H9 (cell line): ENCODE data around the gene CHMP2A. TPM values are rescaled to one million over a fixed set of nuclear protein-coding genes. Genes with fewer than 3 reads are reported as not detected.

ENCODE experiments used
- DNase-seq: peaks from one replicate; pipeline ENCODE4 v3.0.0-alpha.2; 2017
- H2AFZ ChIP-seq: one replicate; pipeline ENCODE4 v1.6.1; 2013; ENCODE audit warnings: mild to moderate bottlenecking, low read length, control low read depth, moderate library complexity
- H2AK5ac ChIP-seq: 2 replicates; pipeline ENCODE4 v1.6.1; 2013; ENCODE audit warnings: low read length, control low read depth, mixed read lengths; ENCODE audit not compliant: insufficient read length
- H2BK120ac ChIP-seq: one replicate; pipeline ENCODE4 v1.6.1; 2013; ENCODE audit warnings: low read depth, mild to moderate bottlenecking, low read length, control low read depth, inconsistent platforms; ENCODE audit not compliant: poor library complexity, severe bottlenecking
- H2BK12ac ChIP-seq: 2 replicates; pipeline ENCODE4 v1.6.1; 2013; ENCODE audit warnings: low read length, control low read depth, mixed read lengths, low read depth; ENCODE audit not compliant: insufficient read length
- H2BK15ac ChIP-seq: 2 replicates; pipeline ENCODE4 v1.6.1; 2013; ENCODE audit warnings: low read depth, low read length, control low read depth
- H2BK20ac ChIP-seq: one replicate; pipeline ENCODE4 v1.6.1; 2013; ENCODE audit warnings: low read depth, mild to moderate bottlenecking, low read length, control low read depth, inconsistent platforms; ENCODE audit not compliant: poor library complexity, severe bottlenecking
- H2BK5ac ChIP-seq: 2 replicates; pipeline ENCODE4 v1.6.1; 2013; ENCODE audit warnings: low read length, control low read depth, mixed read lengths; ENCODE audit not compliant: insufficient read length
- H3K14ac ChIP-seq: 2 replicates; pipeline ENCODE4 v1.6.1; 2013; ENCODE audit warnings: low read length, control low read depth; ENCODE audit not compliant: insufficient read depth
- H3K18ac ChIP-seq: 2 replicates; pipeline ENCODE4 v1.6.1; 2013; ENCODE audit warnings: low read depth, mild to moderate bottlenecking, mixed read lengths, low read length, control low read depth; ENCODE audit not compliant: insufficient read length
- H3K23ac ChIP-seq: 2 replicates; pipeline ENCODE4 v1.6.1; 2013; ENCODE audit warnings: low read length, control low read depth, mixed read lengths, low read depth; ENCODE audit not compliant: insufficient read length
- H3K23me2 ChIP-seq: 2 replicates; pipeline ENCODE4 v1.6.1; 2013; ENCODE audit warnings: low read depth, mild to moderate bottlenecking, mixed read lengths, low read length, control low read depth; ENCODE audit not compliant: insufficient read length, poor library complexity, severe bottlenecking
- H3K27ac ChIP-seq: 2 replicates; pipeline ENCODE4 v1.5.1; 2013; ENCODE audit warnings: low read length, control low read depth, mixed read lengths, low read depth; ENCODE audit not compliant: insufficient read length
- H3K27me3 ChIP-seq: 2 replicates; pipeline ENCODE4 v1.6.1; 2013; ENCODE audit warnings: low read length, control low read depth, inconsistent platforms; ENCODE audit not compliant: insufficient read depth
- H3K4ac ChIP-seq: 2 replicates; pipeline ENCODE4 v1.6.1; 2013; ENCODE audit warnings: low read depth, mild to moderate bottlenecking, control low read depth, inconsistent platforms, low read length, moderate library complexity
- H3K4me1 ChIP-seq: 2 replicates; pipeline ENCODE4 v1.6.1; 2013; ENCODE audit warnings: low read length, control low read depth, inconsistent platforms; ENCODE audit not compliant: insufficient read depth
- H3K4me2 ChIP-seq: 2 replicates; pipeline ENCODE4 v1.6.1; 2013; ENCODE audit warnings: low read length, control low read depth, mixed read lengths; ENCODE audit not compliant: insufficient read length, insufficient read depth
- H3K56ac ChIP-seq: 2 replicates; pipeline ENCODE4 v1.6.1; 2013; ENCODE audit warnings: low read depth, mild to moderate bottlenecking, mixed read lengths, low read length, control low read depth; ENCODE audit not compliant: insufficient read length
- H3K79me1 ChIP-seq: 2 replicates; pipeline ENCODE4 v1.6.1; 2013; ENCODE audit warnings: low read depth, mild to moderate bottlenecking, moderate library complexity, low read length, control low read depth, inconsistent platforms; ENCODE audit not compliant: insufficient read depth, poor library complexity, severe bottlenecking
- H3K79me2 ChIP-seq: 2 replicates; pipeline ENCODE4 v1.6.1; 2013; ENCODE audit warnings: low read length, control low read depth, inconsistent platforms; ENCODE audit not compliant: insufficient read depth
- H3K9ac ChIP-seq: 2 replicates; pipeline ENCODE4 v1.6.1; 2013; ENCODE audit warnings: low read length, control low read depth, mixed read lengths; ENCODE audit not compliant: insufficient read length; ENCODE audit errors: extremely low read depth
- H3K9me3 ChIP-seq: one replicate; pipeline ENCODE4 v1.6.1; 2013; ENCODE audit warnings: low read depth, low read length, inconsistent platforms; ENCODE audit not compliant: control insufficient read depth
- H3T11ph ChIP-seq: one replicate; pipeline ENCODE4 v1.6.1; 2013; ENCODE audit warnings: mild to moderate bottlenecking, low read length, control low read depth, inconsistent platforms
- H4K20me1 ChIP-seq: one replicate; pipeline ENCODE4 v1.6.1; 2013; ENCODE audit not compliant: control insufficient read depth, insufficient read length, insufficient read depth
- H4K5ac ChIP-seq: 2 replicates; pipeline ENCODE4 v1.6.1; 2013; ENCODE audit warnings: low read depth, mild to moderate bottlenecking, mixed read lengths, low read length, control low read depth; ENCODE audit not compliant: insufficient read length
- H4K8ac ChIP-seq: replicated peaks from 2 replicates; pipeline ENCODE4 v1.6.1; 2013; ENCODE audit warnings: low read length, control low read depth, mixed read lengths, low read depth; ENCODE audit not compliant: insufficient read length
- H4K91ac ChIP-seq: 2 replicates; pipeline ENCODE4 v1.6.1; 2013; ENCODE audit warnings: low read depth, mild to moderate bottlenecking, moderate library complexity, mixed read lengths, low read length, control low read depth; ENCODE audit not compliant: insufficient read length
- H3K27ac Mint-ChIP-seq, 3 experiments: 2 replicates in 2 of 3; 3 replicates in 1 of 3; pipeline ENCODE4 v1.8.0; 2020 to 2021; ENCODE audit warnings: mixed read lengths in 3 of 3, mild to moderate bottlenecking in 1 of 3, moderate library complexity in 1 of 3
- H3K27me3 Mint-ChIP-seq: 2 replicates; pipeline ENCODE4 v1.8.0; 2021; ENCODE audit warnings: low read depth, mild to moderate bottlenecking, moderate library complexity, mixed read lengths
- H3K36me3 Mint-ChIP-seq, 3 experiments: 2 replicates in 2 of 3; 3 replicates in 1 of 3; pipeline ENCODE4 v1.8.0; 2020 to 2021; ENCODE audit warnings: low read depth in 3 of 3, mixed read lengths in 3 of 3; ENCODE audit not compliant: insufficient read depth in 1 of 3
- H3K4me1 Mint-ChIP-seq, 2 experiments: 2 replicates each; pipeline ENCODE4 v1.8.0; 2020; ENCODE audit warnings: mixed read lengths in 2 of 2
- H3K4me3 Mint-ChIP-seq, 2 experiments: 2 replicates in 1 of 2; 3 replicates in 1 of 2; pipeline ENCODE4 v1.8.0; 2020 to 2021; ENCODE audit warnings: mild to moderate bottlenecking in 2 of 2, mixed read lengths in 2 of 2, moderate library complexity in 1 of 2
- H3K9me3 Mint-ChIP-seq, 2 experiments: 2 replicates in 1 of 2; 3 replicates in 1 of 2; pipeline ENCODE4 v1.8.0; 2020; ENCODE audit warnings: mild to moderate bottlenecking in 2 of 2, mixed read lengths in 2 of 2, moderate library complexity in 1 of 2
- CTCF ChIP-seq: fragments of 200-600 bp; sonication (generic); conservative IDR thresholded peaks from 3 replicates; pipeline ENCODE4 v1.8.0; 2021; ENCODE audit warnings: antibody characterized with exemption, mild to moderate bottlenecking
- WGBS: extraction: QIAGEN DNeasy Blood & Tissue Kit; methylation state at CpG from one replicate; pipeline ENCODE4 v1.1.7; 2013; ENCODE audit warnings: missing lambda C conversion rate, low lambda C conversion rate, mixed read lengths; ENCODE audit not compliant: insufficient read length; ENCODE audit errors: extremely low coverage; 5-methylcytosine and 5-hydroxymethylcytosine counted together
- total RNA-seq: library from RNA; stranded (reverse); gene quantifications from 2 replicates; pipeline ENCODE4 v1.2.1, GENCODE V29; 2021

Gene CHMP2A
- total RNA-seq, 1 experiment from 2014 or later, result 109 TPM

- no peak for TF ChIP-seq CTCF
- Histone ChIP-seq H4K8ac (no peak overlapping the region), H2BK12ac (no peak overlapping the region), H3K4ac (no peak overlapping the region), H2BK20ac (no peak overlapping the region), H3K27ac (no peak overlapping the region), H3K79me2 (peaks cover 26% of the 10 kb centered on the region), H2BK5ac (no peak overlapping the region), H4K91ac (no peak overlapping the region), H3K23me2 (peaks cover 11% of the 10 kb centered on the region), H2BK15ac (no peak overlapping the region), H4K5ac (no peak overlapping the region), H2AFZ (no peak overlapping the region), H3K9ac (peak overlapping the region; percentile 91), H2AK5ac (no peak overlapping the region), H3K79me1 (peaks cover 14% of the 10 kb centered on the region), H3K18ac (no peak overlapping the region), H2BK120ac (no peak overlapping the region), H3K23ac (no peak overlapping the region), H3K4me1 (peaks cover 4% of the 10 kb centered on the region; the same call in 1 of the 2 replicates), H3K56ac (no peak overlapping the region), H3K14ac (no peak overlapping the region), H3K27me3 (peaks cover 4% of the 10 kb centered on the region; the same call in 1 of the 2 replicates), H3K4me2 (peak overlapping the region; percentile 99), H3T11ph (no peak overlapping the region), H4K20me1 (peaks cover 7% of the 10 kb centered on the region), H3K9me3 (no peaks in the 10 kb centered on the region)
- Mint-ChIP-seq H3K4me1 (peaks cover 17 to 18% of the 10 kb centered on the region in 2 experiments), H3K9me3 (no peaks in the 10 kb centered on the region; a peak in 1 of 5 replicates), H3K27me3 (peaks cover 24% of the 10 kb centered on the region), H3K36me3 (peaks cover 49 to 56% (median 55%) of the 10 kb centered on the region in 3 experiments), H3K4me3 (peak overlapping the region; percentile 98 to 100), H3K27ac (peak overlapping the region; percentile 59 to 94 (median 94))
- DNase-seq, result no peak
- no CpG with 5 or more reads among the region's 21 CpGs for WGBS
Measured at GRCh38 chr19:58545286-58546018, 9.5 kb downstream of the CHMP2A start.
